CD4-positive, alpha-beta T cell treated with Interleukin-2 at 100 ng/mL for 4 hours (primary cell): Measurements from ENCODE around the gene TRIO.

ENCODE experiments used
- DNase-seq: peaks from one replicate; pipeline ENCODE4 v3.0.0-alpha.2; 2020; ENCODE audit warnings: low spot score

The TRIO gene

DNA sequence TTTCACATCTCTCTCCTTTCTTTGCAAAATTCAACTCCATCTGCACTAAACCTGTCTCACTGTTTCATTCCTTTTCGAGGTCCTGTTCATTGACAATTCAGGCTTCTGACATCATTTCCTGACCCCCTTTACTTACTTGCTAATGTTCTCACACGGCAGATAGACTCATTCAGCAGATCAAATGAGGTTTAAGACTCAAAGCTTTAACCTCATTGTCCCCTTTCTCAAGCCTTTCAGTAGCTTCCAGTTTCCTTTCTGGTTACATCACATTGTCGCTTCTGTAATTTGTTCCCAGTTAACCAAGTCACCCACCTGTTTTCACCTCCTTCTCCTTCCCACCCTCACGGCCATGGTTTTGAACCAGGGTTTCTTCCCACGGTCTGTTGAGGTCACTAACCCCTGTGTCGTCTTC, 295.1 kb downstream of the TRIO start:
- DNase-seq = no peak

DNA sequence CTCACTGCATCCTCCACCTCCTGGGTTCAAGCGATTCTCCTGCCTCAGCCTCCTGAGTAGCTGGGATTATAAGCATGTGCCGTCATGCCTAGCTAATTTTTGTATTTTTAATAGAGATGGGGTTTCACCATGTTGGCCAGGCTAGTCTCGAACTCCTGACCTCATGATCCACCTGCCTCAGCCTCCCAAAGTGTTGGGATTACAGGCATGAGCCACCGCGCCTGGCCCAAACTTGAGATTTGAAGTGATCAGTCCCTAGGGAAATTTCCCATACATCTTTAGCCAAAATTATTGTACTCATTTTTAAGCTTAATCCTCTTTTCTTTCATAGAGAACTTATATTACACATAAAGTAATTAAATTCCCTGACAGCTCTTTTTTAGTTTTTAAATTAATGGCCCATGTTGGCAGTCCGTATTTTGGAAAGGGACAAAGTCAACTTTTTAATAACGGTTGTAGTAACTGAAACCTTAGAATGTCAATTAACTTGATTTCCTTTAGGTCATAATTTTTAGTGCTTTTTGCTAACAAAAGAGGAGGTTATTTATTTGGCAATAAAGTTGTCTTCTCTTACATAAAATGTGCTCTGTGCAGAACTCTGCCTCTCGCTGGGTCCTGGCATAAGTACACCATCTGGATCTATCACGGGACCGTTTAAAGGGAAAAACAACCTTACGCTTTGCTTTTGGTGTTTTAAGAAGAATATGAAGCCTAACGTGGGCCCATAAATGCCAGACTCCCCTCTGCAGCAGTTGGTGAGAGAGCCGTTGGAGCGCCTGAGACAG, 296.1 kb downstream of the TRIO start:
- DNase-seq = no peak

DNA sequence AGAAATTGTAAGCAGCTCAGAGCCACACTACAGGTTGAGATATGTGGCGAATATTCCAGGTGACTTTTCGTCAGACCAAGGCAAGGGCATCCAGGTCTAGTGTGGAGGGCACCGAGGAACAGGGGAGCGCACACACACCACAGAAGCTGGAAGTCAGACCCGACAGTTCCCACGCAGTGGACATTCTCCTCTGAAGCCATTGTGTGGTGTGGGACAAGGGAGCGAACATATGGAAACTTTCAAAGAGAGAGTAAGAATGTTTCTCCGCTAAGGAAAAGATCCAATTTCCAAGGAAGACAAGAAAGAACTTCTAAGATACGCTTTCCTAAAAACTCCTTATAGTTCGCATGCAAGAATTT, 297.1 kb downstream of the TRIO start:
- no peak for DNase-seq

DNA sequence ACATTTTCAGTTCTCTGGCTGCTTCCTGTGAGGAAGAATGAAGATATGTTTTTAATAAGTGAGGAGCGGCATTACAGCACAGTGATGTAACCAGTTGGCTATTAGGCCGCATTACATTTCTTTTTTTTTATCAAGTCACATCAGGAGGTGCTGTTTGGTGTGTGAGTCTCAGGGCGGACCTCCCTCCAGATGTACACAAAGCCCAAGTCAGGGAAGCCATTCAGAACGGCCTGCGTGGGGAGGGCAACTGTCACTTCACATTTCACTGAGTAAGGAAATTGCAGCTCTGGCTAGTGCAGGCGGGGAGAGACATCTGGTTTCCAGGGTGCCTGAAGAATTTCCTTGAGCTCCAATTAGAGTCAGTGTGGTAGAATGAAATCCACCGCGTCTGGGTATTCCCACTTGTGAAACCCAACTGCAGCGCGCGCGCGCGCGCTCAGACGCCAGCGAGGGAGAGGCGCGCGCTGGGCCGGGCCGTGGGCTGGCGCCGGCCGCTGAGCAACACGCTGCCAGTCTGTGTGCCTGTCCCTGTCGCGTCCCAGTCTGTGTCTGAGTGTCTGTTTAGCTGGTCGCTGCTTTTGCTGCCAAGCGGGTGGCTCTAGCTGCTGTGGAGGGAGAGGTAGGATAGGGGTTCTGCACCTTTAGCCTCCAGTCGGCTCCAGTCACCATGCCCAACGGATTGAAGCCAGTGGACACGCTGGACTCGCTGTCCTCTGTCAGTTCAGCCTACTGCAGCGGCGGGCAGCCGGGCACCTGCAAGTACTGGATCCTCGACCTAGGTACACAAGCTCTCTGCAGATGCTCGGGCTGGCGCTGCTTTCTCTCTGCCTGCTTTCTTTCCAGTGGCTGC, 297.7 kb downstream of the TRIO start:
- DNase-seq = no peak

DNA sequence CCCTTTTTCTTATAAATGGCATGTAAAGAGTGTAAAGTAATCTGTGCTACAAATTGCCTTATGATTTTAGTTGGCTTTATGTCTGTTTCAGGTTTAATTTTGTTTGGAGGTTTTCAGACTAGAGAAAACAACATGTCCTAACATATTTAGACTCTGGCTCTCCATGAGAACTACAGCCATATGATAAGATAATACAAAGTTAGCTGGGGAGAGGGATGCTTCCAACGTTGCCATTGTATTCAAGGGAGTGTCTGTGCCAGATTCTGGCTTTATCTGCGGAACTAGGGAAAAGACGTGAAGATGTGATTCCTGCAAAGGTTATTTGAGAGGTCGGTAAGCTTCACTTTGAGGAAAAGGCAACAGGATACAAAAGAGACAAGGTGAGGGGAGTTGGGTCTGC, 298.5 kb downstream of the TRIO start:
- no peak for DNase-seq

DNA sequence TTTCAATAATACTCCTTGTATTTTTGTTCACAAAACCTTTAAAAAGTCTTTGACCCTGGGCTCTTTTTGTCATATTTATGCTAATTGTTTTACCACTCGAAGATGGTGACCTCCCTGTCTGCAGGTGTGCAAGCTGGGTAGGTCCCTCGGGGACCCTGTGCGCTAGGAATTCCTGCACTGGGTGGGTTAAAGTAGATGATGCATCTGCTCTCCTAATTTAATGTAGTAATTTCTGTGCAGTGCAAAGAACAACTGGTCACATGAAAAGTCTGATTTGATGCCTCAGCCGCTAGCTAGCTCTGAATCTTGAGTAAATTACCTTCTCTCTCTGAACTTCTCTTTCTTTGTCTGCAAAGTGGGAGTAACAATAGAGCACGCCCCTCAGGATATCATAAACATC, 299.4 kb downstream of the TRIO start:
- no peak for DNase-seq

DNA sequence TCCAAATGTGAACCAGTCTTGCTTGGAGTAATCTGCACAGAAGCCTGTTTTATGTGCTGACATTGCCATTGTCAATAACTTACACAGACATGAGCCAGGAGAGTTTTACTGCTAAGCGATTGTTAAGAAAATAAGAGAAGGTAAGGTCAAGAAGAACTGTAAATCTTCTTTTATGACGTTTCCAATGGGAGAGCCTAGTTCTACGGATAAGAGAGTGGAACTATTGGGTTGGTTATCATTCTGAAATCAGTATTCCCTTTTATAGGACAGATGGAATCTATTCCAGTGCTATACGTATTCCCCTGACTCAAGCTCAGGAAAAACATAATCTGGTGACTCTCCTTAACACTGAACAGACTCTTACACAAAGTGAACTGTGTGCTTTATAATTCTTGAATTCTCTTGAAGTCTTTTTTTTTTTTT, 300.5 kb downstream of the TRIO start:
- DNase-seq = no peak

DNA sequence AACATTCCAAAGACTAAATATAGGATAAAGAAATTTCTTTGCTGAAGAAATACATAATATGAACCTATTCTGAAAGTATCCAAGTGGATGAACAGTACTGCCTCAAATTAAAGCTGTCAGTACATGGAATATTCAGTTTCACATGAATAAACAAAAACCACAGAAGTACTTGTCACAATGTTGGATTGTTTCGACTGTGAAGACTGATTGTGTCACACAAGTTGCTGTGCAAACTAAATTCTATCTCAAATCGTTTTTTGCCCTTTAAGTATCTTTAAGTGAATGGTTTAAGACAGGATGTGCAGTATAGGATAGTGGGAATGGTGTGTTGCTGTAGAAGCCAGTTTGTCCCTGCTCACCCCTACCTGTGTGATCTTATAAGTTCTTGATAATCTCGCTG, 301.0 kb downstream of the TRIO start:
- no peak for DNase-seq

DNA sequence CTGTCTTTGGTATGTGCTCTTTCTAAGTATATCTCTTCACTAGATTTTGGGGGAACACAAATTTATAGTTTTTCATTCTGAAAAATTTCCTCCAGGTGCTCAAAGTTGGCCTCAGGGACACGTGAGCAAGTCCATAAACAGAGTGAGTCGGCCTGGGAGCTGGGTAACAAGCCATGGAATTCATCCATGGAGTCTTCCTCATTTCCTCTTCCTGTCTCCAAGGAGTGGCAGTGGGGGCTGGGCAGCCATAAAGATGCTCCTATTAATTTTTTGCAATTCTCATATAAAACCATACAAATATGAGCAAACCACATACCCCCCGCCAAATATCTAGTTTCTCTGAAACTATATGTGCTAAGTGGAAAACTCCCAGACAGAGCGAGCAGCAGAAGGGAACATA, 301.9 kb downstream of the TRIO start:
- DNase-seq = no peak

DNA sequence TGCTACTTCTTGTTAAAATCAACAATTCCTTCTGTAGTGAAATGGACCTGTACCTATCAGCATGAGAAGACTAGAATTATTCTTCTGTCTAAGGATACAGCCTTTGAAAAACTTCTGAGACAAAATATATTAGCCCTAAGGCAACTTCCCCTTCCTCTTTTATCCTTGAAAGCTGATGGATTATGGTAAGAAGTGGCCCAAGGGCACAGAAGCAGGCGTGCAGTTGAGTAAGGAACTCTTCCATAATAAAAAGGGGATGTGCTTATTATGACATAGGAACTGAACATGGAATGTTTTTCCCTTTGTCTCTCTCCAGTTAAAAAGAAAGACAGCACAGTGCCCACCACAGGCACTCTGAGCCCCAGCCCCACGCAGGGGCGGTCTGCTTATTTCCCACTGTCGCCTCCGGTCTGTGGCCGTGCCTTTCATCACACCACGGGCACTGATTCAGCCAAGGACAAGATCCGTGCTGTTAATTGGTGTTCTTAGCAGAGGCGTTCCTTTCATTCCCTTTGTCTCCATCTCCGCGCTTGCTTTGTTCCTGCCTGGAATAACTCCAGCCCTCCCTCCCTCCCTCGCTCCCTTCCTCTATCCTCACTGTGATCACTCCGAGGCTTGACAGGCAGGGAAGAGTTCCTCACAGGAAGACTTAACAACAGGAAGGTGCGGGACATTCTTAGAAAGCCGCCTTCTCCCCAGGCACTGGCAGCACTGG, 302.6 kb downstream of the TRIO start:
- DNase-seq = no peak

DNA sequence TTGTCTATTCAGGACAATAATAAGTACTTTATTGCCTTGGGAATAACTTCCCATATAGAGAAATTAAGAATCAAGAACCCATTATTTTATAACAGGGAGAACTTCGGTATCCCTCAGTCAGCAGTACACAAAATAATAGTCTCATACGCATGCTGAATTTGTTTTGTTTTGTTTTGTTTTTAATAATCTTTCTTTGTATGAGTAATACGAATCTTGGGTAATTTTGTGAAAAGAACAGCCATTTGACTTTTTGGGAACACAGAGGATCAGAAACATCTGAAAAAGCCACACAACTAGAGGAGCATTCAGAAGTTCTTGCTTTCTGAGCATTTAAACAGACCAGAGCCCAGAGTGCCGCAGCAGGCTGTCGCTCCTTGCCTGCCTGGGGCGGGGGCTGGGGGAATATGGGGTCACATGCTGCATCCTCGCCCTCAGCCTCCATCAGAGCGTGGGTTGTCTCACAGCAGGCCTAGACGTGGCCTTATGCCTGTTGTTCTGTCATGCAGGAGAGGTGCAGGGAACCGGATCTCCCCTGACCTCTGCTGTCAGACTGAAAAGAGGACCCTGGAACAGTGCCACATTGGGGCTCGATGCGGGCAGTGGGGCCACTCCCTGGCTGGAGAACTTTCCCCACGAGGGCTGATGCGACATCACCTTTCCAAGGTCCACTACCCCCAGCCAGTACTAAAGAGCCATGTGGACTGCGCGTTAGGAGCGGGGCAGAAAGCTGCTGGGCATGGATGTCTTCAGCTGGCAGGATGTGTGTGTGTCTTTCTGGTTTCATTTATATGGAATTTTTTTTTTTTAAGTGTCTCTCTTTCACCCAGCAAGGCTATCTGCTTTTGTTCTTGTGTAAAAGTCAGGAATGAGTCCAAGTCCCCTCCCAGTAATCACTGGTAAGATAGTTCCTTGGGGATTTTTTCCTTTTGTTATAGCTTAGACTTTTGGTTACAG, 305.1 kb downstream of the TRIO start:
- no peak for DNase-seq

DNA sequence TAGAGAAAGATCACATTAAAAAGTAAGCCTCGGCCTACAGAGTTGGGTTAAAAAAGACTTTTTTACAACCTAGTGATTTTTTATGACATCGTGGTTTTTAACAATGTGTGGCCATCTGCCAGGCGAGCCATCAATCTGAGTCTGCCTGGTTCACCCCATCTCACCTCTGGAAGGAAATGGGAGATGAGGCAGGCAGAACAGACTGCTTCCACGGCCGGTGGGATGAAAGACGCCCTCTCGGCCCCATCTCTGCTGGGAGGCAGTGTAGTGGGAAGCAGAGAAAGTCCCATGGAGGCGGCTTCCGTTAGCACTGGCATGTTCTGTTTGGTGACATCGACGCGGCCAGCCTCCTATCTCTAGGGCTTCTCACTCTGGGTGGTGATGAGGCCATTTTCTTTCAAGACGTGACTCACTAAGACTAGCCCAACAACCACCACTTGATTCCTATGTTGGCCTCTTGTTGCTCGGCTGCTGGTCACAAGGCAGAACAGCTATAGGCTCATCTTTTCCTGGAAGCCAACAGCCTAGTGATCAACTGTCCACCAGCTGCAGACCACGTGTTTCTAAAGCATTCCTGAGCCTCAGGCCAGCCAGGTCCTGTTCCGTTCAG, 306.0 kb downstream of the TRIO start:
- DNase-seq = no peak

DNA sequence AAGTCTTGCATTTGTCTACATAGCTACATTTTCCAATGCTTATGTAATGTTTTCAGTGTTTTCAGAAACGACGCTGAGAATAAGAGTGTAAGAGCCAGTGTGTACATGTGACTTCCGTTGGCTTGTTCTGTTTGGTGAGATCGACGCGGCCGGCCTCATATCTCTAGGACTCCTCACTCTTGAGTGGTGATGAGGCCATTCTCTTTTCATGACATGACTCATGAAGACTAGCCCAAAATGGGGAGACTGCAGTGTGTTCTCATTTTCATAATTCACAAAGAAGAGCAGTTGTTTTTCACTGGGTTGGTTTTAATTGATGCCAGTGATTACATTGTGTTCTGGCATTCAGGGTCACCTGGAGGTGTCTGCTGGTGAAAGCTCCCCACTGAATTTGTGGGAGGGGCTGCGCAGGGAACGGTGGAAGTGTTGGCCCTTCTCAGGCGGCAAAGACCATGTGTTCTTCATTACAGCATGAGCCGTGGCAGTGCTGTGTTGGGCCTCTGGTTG, 306.9 kb downstream of the TRIO start:
- DNase-seq = peak; percentile 8

DNA sequence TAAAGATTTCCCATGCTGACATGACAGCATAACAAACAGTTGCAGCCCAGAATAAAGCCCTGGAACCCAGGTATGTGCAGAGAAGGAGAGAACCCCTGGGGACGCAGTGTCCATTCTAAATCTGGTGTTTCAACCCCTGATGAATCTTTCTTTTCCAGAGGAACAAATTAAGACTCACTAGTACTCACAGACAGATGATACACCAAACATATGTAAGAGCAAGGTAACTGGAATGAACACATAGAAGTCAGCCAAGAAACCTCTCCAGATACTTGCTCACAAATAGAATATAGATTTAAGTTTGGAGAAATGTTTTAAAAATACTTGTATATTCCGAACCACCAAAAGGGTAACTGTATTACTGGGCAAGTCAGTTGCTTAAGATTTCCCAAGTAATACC, 307.6 kb downstream of the TRIO start:
- no peak for DNase-seq

DNA sequence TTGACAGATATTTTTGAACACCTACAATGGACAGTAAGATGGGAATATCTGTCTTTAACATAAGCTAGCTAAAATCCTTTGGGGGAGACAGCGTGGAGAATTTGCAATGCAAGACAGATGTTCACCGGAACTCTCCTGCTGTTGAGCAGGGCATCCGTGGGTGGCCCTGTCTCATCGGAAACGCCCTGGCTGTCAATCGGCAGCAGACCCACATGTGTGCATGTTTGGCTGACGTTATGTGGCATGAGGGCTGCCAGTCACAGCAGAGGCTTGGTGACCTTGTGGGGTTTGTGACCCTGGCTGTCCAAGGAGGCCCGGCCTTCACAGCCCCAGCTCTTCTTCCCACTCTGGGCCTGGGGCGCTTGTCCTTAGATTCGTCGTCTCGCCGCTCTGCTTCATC, 308.7 kb downstream of the TRIO start:
- DNase-seq = no peak

DNA sequence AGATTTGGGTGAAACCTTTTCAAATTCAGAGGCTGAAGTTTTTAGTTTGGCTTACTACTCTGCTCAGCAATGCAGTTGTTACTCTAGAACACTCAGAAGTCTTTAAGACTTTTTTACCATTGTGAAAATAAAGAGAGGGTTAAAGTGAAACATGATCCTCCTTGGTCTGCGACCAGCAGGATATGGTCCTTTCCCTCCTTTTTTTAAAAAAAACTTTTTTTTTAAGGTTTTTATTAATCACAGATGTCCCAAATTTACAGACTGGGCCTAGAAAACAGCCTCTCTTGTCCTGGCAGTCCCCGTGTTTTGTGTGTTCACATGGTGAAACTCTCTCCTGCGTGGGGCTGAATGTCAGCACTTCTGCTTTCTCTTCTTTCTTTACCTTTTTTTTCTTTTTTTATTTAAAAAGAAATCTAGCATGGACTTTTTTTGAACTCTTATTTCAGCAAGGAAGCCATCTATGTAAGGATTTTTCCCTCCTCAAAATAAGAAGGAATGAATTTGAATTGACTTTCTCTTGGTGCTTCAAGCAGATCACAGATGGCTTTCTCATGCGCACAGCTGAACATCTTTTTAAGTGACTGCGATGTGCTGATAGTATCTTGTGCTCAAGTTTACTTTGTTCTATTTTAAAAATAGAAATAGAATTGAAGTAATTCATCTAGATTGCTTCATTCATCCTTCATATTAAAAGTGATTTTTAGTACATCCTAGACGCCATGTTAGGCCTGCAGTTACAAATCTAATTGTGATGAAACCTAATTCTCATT, 309.7 kb downstream of the TRIO start:
- no peak for DNase-seq

DNA sequence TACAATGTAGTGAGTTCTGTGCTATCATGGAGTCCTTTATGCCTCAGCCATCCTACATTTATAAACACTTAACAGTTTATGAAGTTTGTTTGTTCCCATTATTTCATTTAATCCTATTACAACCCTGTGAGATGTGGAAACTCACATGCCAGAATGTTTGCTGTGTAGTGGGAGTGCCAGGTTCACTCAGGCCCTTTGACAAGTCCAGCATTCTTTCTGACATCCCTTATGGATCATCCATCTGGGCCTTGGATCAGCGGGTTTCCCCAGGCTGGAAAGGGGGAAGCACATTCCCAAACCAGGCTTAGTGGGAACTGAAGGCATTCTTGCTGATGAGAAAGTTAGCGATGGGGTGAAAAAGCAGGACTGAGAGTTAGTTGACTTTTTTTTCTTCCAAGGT, 310.3 kb downstream of the TRIO start:
- no peak for DNase-seq

DNA sequence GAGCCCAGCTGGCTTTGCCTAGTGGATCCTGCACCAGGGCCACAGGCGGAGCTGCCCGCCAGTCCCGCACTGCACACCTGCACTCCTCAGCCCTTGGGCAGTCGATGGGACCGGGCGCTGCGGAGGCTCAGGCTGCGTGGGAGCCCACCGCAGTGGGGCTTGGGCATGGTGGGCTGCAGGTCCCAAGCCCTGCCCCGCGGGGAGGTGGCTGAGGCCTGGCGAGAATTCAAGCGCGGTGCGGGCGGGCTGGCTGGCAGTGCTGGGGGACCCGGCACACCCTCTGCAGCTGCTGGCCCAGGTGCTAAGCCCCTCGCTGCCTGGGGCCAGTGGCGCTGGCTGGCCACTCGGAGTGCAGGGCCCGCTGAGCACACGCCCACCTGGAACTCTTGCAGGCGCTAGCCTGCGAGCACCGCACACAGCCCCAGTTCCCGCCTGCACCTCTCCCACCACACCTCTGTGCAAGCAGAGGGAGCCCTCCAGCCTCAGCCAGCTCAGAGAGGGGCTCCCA, 312.7 kb downstream of the TRIO start:
- DNase-seq = no peak

DNA sequence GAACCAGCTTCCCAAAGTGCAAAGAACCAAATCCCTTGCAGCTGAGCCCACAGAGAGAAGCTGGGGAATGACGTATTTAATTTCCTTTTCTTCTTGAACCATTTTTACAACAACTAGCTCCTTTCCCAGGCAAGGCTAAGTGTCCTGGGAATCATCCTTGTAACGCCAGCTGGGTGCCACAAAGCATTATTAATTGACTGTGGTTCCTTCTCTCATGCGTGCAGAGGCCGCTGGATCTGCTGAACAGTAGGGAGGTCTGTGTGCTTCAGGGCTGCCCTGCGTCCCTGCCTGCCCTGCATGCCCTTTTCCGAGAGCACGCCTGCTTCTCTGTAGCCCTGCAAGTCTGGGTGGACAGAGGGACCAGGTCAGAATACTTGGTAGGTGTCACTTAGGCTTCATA, 314.3 kb downstream of the TRIO start:
- DNase-seq = no peak

DNA sequence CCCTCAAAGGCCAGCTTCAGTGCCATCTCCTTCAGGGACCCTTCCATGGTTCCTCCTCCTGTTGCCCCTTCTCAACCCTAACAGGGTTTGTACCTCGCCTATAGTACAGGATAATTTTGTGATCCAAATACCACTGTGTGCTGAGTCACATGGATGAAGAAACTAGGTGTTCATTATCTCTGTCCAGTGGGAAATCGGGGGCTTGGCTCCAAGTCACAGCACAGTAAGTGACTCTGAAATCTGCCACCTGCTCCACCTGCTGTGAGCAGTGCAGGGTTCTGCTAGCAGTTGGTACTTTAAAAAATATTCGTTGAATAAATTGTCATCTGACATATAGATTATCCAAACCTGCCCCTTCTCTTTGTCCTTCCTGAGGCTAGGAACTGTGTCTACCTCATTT, 315.3 kb downstream of the TRIO start:
- DNase-seq = no peak
